22Rv1 (cell line): ENCODE results near the gene LEAP2.

Source experiments
- ZFX ChIP-seq: fragments of 450-650 bp; IDR thresholded peaks from 2 replicates; pipeline ENCODE4 v1.6.1; 2017; ENCODE audit warnings: antibody characterized with exemption, borderline replicate concordance
- TF ChIP-seq, protein P1 (sequence below): fragments of 450-650 bp; IDR thresholded peaks from 2 replicates; pipeline ENCODE4 v1.5.1; 2017; ENCODE audit warnings: mild to moderate bottlenecking

DNA sequence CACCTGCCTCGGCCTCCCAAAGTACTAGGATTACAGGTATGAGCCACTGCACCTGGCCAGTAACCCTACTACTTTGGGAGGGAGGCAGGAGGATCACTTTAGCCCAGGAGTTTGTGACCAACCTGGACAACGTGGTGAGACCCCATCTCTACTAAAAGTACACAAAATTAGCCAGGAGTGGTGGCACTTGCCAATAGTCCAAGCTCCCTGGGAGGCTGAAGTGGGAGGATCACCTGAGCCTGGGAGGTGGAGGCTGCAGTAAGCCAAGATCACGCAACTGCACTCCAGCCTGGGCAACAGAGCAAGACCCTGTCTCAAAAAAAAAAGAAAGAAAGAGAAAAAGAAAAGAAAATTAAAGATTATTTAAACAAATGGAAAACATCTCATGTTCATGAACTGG, 17.5 kb upstream of the LEAP2 start:
- TF ChIP-seq, protein P1, sequence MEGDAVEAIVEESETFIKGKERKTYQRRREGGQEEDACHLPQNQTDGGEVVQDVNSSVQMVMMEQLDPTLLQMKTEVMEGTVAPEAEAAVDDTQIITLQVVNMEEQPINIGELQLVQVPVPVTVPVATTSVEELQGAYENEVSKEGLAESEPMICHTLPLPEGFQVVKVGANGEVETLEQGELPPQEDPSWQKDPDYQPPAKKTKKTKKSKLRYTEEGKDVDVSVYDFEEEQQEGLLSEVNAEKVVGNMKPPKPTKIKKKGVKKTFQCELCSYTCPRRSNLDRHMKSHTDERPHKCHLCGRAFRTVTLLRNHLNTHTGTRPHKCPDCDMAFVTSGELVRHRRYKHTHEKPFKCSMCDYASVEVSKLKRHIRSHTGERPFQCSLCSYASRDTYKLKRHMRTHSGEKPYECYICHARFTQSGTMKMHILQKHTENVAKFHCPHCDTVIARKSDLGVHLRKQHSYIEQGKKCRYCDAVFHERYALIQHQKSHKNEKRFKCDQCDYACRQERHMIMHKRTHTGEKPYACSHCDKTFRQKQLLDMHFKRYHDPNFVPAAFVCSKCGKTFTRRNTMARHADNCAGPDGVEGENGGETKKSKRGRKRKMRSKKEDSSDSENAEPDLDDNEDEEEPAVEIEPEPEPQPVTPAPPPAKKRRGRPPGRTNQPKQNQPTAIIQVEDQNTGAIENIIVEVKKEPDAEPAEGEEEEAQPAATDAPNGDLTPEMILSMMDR: no peak
- TF ChIP-seq ZFX: no peak
